GM12801 (cell line): ENCODE results near the gene MAML2.

ENCODE experiments used
- TF ChIP-seq, protein P1 (sequence below): IDR thresholded peaks from one replicate; pipeline ENCODE4 v1.5.1; 2011; ENCODE audit warnings: control low read depth; ENCODE audit not compliant: insufficient read length; ENCODE audit errors: extremely low read depth

The MAML2 gene

DNA sequence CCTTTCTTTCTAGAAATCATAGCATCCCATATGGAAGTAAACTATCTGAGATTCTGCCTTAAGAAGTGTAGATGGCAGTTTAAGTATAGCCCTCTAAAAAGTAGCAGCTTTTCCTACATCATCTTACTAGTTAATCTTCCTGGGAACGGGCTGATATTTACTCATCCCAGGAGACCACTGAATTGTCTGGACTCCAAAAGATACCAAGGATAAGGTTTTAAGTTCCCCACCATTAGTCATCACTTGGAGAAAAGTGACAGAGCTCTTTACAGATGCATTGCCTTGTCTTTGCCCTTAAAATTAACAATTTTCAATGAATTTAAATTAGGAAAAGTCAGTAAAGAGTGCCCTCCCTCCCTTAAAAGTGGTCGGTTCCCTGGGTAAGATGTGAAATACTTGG lies 129.5 kb downstream of the MAML2 start:
- TF ChIP-seq, protein P1, sequence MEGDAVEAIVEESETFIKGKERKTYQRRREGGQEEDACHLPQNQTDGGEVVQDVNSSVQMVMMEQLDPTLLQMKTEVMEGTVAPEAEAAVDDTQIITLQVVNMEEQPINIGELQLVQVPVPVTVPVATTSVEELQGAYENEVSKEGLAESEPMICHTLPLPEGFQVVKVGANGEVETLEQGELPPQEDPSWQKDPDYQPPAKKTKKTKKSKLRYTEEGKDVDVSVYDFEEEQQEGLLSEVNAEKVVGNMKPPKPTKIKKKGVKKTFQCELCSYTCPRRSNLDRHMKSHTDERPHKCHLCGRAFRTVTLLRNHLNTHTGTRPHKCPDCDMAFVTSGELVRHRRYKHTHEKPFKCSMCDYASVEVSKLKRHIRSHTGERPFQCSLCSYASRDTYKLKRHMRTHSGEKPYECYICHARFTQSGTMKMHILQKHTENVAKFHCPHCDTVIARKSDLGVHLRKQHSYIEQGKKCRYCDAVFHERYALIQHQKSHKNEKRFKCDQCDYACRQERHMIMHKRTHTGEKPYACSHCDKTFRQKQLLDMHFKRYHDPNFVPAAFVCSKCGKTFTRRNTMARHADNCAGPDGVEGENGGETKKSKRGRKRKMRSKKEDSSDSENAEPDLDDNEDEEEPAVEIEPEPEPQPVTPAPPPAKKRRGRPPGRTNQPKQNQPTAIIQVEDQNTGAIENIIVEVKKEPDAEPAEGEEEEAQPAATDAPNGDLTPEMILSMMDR: no peak

DNA sequence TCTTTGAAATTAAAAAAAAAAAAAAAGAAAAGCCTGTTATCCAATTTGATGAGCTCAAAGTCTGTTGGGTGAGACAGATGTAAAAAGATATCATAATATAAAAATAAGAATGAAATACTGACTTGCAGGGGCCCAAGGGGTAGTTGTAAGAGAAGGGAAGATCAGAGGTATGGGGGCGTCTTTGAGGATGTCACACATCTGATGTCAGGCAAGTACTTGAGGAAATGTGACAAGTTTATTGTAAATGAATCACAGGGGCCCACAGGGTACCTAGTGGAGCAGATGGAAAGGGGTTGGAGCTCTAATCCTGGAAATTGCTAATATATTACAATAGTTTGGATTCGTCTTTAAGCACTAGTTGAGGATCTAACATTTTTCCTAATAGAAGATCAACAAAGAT lies 131.6 kb downstream of the MAML2 start:
- TF ChIP-seq, protein P1: no peak

DNA sequence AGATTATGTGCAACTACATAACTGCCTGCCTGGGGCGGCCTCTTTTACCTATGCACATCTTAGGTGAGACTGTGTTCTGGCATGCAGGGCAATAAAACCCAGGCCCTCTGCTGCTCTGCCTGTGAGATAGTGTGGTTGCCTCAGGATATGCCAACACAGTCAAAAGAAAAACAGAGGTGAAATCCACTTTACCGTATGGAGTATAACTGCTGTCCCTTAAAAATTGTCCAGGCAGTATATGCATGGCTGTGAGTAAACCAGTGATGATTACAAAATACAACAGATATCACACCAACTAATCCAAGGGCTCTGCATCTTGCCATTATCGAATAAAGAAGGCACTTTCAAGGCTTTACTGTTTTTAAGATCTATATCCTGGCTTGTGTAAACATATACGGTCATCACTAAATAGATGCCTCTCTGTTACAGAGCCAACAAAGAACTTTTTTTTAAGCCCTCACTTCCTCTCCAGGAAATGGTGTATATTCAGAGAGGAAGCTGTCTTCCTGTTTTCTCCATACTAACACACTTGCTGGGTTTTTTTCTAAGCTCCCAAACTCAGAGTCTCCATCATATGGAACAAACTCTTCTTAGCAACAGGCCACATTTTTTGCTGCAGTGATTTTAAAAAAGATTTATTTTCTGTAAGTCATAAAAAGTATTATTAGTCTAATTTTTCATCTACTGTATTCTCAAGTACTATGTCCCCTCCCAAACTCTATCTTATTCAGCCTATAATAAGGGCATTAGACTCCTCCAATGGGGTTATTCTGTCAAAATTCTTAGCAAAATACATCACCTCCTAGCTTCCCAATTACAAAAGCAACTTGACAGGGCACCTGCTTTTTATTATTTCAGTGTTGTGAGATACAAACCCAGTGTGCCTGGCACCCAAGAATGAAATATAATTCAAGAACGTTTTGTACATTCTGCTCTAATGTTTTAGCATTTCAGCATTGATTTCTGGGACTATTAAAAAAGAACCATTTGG lies 135.2 kb downstream of the MAML2 start:
- TF ChIP-seq, protein P1: no peak

DNA sequence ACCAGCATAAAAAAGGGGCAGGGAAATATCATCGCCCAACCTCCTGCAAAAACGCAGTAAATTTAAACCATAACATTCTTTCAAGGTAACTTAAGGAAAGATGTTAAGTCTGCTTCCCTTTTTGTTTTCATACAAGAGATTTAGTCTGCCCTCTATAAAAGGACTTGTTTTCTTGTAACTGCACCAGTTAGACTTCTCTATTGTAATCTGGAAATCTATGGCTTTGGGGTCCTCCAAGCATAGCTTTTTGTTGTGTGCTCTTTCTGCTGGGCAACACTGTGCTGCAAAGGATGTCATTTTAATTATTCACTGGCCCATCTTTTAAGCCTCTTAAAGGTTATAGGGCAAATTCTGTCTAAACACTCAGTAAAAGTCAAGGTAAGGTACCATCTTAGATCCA lies 136.0 kb downstream of the MAML2 start:
- TF ChIP-seq, protein P1: no peak

DNA sequence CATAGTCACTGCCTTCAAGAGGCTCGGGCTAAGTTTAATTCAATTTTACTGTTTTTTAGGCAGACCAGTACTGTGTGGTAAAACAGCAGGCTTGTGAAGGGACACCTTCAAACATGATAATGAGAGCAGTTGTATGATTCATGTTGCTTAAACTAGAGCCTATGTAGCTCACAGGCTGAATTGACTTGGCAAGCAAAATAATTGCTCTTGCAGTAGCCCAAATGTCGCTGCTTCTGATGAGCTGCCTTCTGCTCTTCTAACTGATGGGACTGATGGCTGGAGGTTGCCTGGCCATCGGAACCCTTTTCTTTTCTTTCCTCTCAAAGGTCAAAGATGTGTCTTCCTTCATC lies 137.6 kb downstream of the MAML2 start:
- TF ChIP-seq, protein P1: no peak

DNA sequence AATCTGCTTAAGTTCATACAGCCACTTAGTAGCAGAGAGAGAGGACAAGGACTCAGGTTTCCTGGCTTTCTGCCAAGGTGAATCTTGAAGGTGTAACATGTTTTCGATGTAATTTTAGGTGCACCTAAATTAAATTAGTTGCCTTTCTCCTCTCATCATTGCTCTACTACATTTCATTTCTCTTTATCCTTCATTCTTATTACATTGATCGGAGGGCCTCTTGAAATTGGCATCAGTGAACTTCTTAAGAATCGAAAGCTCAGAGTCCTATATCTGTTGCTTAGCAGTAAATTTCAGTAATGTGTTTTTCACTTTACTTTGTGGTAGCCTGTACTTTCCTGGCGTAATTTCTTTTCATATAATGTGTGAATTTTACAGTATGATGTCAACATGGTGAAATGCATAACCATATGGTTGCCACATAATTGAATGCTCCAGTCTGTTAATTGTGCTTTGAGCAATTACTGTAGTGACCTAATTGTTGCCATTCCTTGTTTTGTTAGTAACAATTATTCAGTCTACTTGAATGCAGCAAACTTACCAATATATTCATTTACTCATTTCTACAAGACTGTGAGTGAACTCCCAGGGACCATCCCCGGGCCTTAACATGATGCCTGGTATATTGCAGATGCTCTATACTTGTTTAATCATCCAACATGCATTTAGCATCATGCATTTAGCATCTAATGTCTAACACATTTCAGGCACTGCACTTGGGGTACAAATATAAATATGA lies 138.1 kb downstream of the MAML2 start:
- TF ChIP-seq, protein P1: no peak

DNA sequence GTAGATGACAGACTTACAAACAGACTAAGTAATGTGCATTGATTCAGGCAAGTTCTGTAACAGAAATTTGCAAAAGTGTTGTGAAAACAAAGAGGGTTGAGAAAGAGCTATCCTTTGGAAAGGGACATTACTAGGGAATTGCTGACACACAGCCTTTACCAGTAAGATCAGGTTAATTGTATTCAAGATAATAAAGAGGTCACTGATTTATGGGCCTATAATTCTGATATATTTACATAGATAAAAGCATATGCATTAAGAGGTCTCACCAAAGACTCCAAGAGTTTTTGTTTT lies 138.7 kb downstream of the MAML2 start:
- TF ChIP-seq, protein P1: no peak
